HT-29 (cell line): ENCODE data around the gene NETO2. TPM values are rescaled to one million over a fixed set of nuclear protein-coding genes. Genes with fewer than 3 reads are reported as not detected.
A peak's percentile ranks its signal among the peaks of the same experiment; 100 is the strongest.
"Not testable (repeated sequence)": the region's sequence is repeated elsewhere in the genome, so short reads cannot be mapped to it uniquely, and the experiment has no call there.

ENCODE experiments used
- DNase-seq: peaks from one replicate; pipeline ENCODE4 v3.0.0-alpha.2; 2015; ENCODE audit warnings: low spot score
- total RNA-seq: library from RNA; depleted of rRNA; stranded (reverse); fragments of >200 nt; shearing (Covaris generic); gene quantifications from 2 replicates; pipeline ENCODE4 v1.2.3, GENCODE V29; 2014

The NETO2 gene
- total RNA-seq, 1 experiment from 2014 or later: 7.1 TPM

DNA sequence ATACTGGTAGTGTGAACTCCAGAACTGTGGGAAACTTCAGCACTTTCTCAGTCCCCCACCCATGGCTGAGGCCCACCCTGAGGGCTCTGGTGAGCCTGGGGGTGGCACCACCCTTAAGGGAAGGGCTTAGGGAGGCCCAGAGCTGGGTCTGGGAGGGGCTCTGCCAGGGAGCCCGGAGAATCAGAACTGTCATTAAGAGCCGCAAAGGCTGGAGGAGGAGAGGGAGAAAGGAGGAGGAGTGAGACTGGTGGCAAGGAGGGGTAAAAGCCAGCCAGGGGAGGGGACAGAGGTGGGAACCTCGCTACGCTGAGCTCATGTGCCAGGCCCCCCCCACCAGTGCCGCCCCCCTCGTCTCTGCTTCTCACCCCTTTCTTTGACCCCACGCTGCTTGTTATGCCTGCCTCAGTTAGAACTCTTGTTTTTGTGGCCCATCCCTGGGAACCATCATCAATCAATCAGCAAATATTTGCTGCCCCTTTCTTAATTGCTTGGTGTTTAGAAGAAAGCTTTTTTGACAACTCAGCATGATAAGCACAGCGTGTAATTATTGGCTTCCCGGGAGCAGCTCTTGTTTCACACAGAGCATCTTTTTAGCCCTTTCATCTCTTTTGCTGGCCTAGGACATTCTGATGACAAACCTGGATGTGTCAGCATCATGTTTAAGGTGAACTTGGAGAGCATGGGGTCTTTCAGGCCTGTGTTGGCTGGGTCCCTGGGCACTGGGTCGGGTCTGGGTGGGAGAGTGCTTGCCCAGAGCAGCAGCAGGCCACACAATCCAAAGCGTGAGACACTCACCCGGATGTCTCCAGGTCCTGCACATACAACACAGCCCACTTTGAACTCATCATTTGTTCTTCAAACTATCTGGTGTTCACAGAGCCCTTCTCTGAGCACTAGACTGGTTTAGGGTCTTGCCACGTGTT, 77.7 kb downstream of the NETO2 start:
- no peak for DNase-seq

DNA sequence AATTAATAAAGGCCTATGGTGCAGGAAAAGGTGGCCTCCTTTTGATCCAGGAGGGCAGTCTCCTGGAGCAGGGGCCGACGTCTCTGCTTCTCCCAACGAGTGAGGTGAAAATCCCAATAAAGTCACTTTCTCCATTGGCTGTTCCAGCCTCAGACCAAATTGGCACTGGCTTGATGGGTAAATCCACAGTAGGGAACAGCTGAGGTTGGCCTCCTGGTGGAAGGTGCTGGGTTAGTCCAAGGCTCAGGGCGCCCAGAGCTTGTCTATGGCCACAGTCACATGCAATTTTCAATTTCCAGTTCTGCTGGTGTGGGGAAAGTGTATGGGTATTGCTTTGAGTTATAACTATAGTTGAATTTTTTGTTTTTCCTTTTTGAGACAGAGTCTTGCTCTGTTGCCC, 79.0 kb downstream of the NETO2 start:
- DNase-seq: peak; percentile 13

GRCh38 chr16:47063011-47063724, 80.6 kb downstream of the NETO2 start:
- no peak for DNase-seq

DNA sequence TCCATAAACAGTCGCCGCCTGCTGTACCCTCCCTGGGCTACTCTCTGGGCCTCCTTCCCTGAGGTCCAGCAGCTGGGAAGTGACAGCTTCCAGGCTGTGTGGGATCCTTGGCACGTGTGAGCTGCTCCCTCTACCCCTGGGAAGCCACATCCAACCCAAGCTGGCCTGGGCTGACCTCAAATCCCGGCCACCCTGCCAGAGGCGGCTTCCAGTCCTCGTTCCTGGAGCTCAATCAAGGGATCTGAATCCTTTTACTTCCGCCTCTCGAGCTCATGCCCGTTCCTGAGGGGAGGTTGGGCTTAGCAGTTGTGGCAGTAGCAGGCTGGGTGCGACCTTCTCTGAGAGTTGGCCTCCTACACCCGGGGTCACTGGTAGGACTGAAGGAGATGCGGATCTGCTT, 82.5 kb downstream of the NETO2 start:
- no peak for DNase-seq

DNA sequence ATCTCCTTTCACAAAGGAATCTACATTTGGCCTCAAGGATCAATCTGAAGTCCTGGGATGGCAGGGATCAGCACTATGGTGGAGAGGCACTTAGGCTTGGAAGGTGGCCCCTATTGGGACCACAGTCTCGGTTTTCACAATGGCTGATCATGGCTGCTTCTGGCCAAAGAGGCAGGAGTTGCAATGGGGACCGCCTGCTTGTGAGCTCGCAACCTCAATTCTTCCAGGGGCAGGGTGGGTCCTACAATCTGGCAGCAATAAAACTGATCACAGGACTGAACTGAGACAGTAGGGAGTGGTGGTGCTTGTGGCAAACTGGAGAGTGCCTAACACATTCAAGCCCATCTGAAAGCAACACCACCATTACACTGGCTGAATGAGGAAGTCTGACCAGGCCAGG, 83.1 kb downstream of the NETO2 start:
- DNase-seq: no peak

DNA sequence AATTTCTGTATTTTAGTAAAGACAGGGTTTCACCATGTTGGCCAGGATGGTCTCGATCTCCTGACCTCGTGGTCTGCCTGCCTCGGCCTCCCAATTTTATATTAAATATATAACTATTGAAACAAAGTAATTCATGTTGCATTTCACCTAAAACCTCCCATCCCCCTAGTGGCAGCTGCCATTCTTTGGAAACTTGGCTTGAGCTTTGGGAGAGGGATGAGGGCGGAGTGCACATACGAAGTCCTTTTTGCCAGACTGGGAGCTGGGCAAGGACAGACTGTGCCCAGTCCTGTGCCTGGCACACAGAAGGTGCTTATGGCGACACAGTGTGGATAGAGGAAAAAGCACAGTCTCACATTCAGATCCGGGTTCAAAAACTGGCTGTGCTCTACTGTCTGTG, 83.8 kb downstream of the NETO2 start:
- no peak for DNase-seq

GRCh38 chr16:47059130-47059529, 84.6 kb downstream of the NETO2 start:
- not testable (repeated sequence) for DNase-seq

DNA sequence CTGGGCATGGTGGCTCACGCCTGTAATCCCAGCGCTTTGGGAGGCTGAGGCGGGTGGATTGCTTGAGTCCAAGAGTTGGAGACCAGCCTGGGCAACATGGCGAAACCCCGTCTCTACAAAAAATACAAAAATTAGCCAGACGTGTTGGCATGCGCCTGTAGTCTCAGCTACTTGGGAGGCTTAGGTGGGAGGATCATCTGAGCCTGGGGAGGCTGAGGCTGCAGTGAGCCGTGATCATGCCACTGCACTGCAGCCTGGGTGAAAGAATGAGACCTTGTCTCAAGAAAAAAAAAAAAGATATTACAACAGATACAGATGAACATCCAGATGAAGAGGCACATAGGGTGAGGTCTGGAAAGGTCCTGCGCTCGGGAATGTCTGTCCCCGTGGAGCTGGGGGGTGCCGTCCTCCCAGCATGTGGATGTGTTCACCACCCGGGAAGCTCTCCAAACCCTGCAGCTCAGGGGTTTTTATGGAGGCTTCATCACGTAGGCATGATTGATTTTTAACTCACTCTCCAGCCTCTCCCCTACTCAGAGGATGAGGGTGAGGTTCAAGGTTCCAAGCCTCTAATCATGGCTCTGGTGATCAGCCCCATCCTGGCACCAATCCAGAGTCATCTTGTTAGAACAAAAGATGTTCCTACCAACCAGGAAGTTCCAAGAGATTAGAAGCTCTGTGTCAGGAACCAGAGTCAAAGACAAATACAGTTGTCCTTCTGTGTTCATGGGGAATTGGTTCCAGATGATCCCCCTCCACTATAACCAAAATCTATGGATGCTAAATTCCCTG, 85.3 kb downstream of the NETO2 start:
- DNase-seq: no peak

GRCh38 chr16:47057630-47057993, 86.1 kb downstream of the NETO2 start:
- DNase-seq: no peak

GRCh38 chr16:47056688-47057629, 86.8 kb downstream of the NETO2 start:
- DNase-seq: no peak

GRCh38 chr16:47056061-47056460, 87.7 kb downstream of the NETO2 start:
- DNase-seq: not testable (repeated sequence)

- no peak for DNase-seq
Observed at GRCh38 chr16:47055136-47055885, 88.4 kb downstream of the NETO2 start.

GRCh38 chr16:47054306-47054705, 89.4 kb downstream of the NETO2 start:
- no peak for DNase-seq

DNA sequence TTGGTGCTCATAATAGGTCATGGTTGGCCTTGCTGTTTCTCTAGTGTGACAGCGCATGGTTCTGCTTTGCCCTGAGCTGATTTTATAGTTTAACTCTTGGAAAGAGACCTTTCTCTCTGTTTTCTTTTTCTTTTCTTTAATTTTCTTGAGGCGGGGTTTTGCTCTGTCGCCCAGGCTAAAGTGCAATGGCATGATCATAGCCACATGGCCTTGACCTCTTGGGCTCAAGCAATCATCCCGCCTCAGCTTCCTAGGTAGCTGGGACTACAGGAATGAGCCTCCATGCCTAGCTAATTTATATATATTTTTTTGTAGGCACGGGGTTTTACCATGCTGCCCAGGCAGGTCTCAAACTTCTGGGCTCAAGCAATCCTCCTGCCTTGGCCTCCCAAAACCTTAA, 89.8 kb downstream of the NETO2 start:
- no peak for DNase-seq

DNA sequence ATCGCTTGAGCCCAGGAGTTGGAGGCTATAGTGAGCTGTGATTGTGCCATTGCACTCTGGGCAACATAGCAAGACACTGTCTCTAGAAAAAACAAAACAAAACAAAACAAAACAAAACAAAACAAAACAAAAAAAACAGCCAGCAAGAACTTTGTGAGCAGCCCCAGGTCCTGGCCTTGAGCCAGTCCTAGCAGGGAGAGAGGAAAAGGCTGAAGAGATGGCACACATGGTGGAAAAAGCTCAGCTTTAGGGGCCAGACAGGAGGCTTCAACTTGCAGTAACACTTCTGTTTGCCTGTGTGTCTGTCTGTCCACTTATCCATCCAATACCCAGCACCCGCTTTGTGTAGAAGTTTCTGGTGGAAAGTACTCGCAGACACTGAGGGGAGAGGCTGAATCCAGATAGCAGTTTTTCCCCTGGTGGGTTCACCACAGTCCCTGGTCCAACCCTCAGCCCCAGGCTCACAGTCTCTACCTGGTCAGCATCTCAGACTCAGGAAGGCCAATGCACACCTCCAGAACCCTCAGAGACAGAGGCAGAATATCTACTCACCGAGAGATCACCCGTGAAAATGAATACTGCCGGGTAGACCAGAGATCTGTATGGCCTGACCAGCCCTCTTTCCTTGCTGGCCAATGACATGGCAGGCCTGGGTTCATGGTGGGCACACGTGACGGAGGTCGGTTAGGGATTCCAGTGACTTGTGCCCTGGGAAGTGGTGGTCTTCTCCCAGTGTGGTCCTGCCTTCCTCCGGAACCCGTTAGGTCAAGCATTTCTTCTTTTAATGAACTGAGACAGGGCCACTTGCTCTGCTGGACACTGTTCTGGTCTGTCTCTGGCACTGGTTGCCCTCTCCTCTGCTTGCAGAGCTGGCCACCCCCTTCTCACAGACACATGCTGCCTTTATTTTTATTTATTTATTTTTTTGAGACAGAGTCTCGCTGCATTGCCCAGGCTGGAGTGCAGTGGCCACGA, 90.8 kb downstream of the NETO2 start:
- DNase-seq: no peak

- no peak for DNase-seq
Observed at GRCh38 chr16:47051031-47051430, 92.7 kb downstream of the NETO2 start.

DNA sequence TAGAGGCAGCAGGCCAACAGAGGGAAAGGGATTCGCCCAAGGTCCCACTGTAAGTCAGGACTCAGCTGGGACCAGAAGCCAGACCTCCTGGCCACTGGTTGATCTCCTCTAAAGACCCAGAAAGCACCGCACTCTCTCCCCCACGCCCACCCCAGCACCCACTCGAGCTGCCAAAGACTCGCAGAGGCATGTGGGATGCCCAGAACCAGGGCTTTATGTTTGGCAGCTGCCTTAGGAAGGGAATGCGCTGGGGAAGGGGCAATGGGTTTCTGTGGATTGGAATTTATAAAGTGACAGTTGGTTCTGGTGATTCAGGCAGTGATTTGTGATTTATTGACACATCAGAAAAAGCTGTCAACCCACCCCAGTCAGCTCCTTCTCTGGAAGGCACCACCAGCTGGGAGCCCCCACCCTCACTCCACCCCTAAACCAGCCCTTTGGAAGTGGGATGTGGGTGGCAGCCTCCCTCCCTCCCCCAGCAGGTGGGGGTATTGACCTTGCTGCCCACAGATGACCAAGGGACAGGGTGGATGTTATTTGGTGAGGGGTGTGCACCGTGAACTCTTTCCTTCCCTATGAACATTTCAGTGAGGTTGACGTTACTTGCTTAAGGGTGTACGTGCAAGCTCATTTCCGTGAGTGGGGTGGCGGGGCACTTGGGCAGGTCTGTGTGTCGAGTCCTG, 93.7 kb downstream of the NETO2 start:
- no peak for DNase-seq

DNA sequence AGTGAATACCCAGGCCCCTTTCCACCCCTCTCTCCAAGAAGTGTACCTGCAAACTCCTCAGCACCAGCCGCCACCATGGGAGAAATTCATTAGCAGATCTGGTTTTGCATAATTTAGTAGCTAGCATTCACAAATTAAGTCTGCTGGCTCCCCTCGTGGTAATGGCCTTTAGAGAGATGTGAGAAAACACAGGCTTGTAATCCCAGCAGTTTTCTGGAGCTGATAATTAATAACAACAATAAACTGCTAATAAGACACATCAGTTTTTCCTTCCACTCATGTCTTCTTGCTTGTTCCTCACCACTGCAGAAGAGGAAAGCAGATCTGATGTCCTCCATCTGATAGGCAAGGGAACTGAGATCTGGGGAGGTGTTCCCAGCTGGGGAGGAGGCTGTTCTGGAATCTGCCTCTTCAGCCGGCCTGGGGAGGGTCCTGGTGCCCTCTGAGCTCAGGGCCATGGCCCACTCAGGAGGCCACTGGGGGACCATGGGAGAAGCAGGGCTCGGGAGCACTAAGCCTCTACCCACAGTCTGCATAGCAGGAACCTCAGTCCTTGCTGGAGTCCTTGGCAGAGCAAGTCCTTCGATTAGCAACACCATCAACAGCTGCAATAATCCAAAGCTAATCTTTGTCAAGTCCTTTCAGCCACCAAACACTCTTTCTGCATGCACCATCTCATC, 96.1 kb downstream of the NETO2 start:
- DNase-seq: no peak
